Esophagus squamous epithelium (tissue), 5 donors: Measurements from ENCODE around the gene SEM1. TPM values are rescaled to one million over a fixed set of nuclear protein-coding genes. Genes with fewer than 3 reads are reported as not detected.
"Not testable (repeated sequence)": the region's sequence is repeated elsewhere in the genome, so short reads cannot be mapped to it uniquely, and the experiment has no call there.

Experiments
- DNase-seq: peaks from one replicate; lab custom pipeline; 2025; lab: John Stamatoyannopoulos, UW
- H3K27ac ChIP-seq, 4 donors: fragments of 200-600 bp; sonication (generic); one replicate each; pipeline ENCODE4 v1.5.1; 2016 to 2019; ENCODE audit warnings: mild to moderate bottlenecking in 1 of 4
- H3K27me3 ChIP-seq, 4 donors: fragments of 200-600 bp; sonication (generic); 1 replicate in 3 of 4; 2 replicates in 1 of 4; pipeline versions ENCODE4 v1.5.1 to v1.6.0; 2017 to 2021; ENCODE audit warnings: antibody characterized with exemption in 1 of 4
- H3K36me3 ChIP-seq, 3 donors: fragments of 200-600 bp; sonication (generic); one replicate each; pipeline ENCODE4 v1.5.1; 2016 to 2019
- H3K4me1 ChIP-seq, 3 donors: fragments of 200-600 bp; sonication (generic); one replicate each; pipeline ENCODE4 v1.5.1; 2017 to 2019
- H3K4me3 ChIP-seq, 4 donors: fragments of 200-600 bp; sonication (generic); 1 replicate in 3 of 4; 2 replicates in 1 of 4; pipeline ENCODE4 v1.5.1; 2016 to 2019; ENCODE audit warnings: mild to moderate bottlenecking in 2 of 4, moderate library complexity in 1 of 4
- H3K9me3 ChIP-seq, 3 donors: fragments of 200-600 bp; sonication (generic); one replicate each; pipeline ENCODE4 v1.5.1; 2016 to 2019
- POLR2A ChIP-seq, 4 donors: fragments of 450-650 bp; IDR thresholded peaks; one replicate each; pipeline ENCODE4 v1.6.1; 2017; ENCODE audit warnings: antibody characterized with exemption in 4 of 4, mild to moderate bottlenecking in 4 of 4, moderate library complexity in 3 of 4
- WGBS, 2 donors: methylation state at CpG; one replicate each; pipeline ENCODE4 v1.1.5; 2018; 5-methylcytosine and 5-hydroxymethylcytosine counted together
- intact Hi-C: fragments of 100-400 bp; cut with DNase I; formaldehyde crosslinking; loops from one replicate; pipeline ENCODE4 v1.15.0; 2022
- total RNA-seq, 4 donors: library from RNA; depleted of rRNA; stranded (reverse); fragments of >200 nt; gene quantifications; one replicate each; pipeline ENCODE4 v1.1.0, GENCODE V29; 2016
- TF ChIP-seq, protein P1 (sequence below), 6 experiments: fragments of 450-650 bp in 4 of 6; fragments of 200-600 bp in 2 of 6; sonication (generic) in 2 of 6; IDR thresholded peaks; one replicate each; pipeline ENCODE4 v1.5.1; 2016 to 2019; ENCODE audit warnings: antibody characterized with exemption in 6 of 6, mild to moderate bottlenecking in 4 of 6, moderate library complexity in 4 of 6
- donor health status: DM: yes; HTN: yes; CAD: no.

Gene SEM1
- total RNA-seq, 4 donors from 2014 or later: 26.6 to 44.1 (median 35.0) TPM

DNA sequence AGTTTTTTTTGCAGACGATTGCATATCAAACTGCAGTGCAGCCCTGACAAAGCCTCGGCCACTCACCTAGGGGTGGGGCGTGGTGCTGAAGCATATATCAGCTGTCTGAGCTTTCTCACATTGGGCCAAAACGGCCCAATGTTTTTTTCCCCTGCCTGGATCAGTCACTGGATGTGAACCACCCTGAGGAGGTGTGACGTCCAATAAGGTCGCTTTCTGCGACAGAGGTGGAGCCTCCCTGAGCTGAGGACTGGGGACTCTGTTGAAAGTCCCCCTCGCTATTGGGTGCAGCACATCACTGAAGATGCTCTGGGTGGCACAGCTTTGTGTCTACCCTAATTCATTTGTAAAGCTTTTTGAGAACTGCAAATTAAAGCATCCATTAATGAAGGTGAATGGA is 60.9 kb downstream of the SEM1 start:
- Histone ChIP-seq H3K4me3 (no peak overlapping the region), H3K36me3 (peaks cover 0 to 6% (median 0%) of the 10 kb centered on the region in 3 donors), H3K27me3 (no peaks in the 10 kb centered on the region), H3K4me1 (no peaks in the 10 kb centered on the region), H3K9me3 (peaks cover 0 to 7% (median 0%) of the 10 kb centered on the region in 3 donors), H3K27ac (no peak overlapping the region)
- DNase-seq: no peak
- TF ChIP-seq, protein P1, sequence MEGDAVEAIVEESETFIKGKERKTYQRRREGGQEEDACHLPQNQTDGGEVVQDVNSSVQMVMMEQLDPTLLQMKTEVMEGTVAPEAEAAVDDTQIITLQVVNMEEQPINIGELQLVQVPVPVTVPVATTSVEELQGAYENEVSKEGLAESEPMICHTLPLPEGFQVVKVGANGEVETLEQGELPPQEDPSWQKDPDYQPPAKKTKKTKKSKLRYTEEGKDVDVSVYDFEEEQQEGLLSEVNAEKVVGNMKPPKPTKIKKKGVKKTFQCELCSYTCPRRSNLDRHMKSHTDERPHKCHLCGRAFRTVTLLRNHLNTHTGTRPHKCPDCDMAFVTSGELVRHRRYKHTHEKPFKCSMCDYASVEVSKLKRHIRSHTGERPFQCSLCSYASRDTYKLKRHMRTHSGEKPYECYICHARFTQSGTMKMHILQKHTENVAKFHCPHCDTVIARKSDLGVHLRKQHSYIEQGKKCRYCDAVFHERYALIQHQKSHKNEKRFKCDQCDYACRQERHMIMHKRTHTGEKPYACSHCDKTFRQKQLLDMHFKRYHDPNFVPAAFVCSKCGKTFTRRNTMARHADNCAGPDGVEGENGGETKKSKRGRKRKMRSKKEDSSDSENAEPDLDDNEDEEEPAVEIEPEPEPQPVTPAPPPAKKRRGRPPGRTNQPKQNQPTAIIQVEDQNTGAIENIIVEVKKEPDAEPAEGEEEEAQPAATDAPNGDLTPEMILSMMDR (IDR thresholded peaks at IDR 0.05): no peak
- TF ChIP-seq POLR2A (IDR thresholded peaks at IDR 0.05): no peak
- intact Hi-C loops: no loop called here
- WGBS, 2 donors: 78 to 85% methylated on average over 4 to 6 of the region's 8 CpGs

DNA sequence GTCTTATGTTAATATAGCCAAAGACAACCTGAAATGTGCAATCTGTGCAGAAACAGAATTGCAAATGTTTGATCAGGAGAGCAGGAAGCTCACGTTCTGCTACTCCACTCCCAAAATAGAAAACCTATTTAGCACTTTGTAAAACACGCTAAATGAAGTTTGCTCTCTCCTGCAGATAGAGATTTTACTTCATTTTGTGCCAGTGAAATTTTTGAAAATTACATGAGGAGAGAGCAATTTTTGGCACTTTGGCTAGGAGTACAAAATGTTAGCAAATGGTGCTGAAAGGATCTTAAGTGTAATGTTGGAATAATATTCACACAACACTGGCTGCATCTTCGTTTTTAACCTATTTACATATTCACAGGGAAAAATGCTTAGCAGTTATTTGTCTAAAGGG is 61.9 kb downstream of the SEM1 start:
- peaks cover 0 to 6% (median 0%) of the 10 kb centered on the region in 3 donors for H3K36me3 ChIP-seq
- no peak overlapping the region for H3K4me3 ChIP-seq
- intact Hi-C loops: no loop called here
- WGBS, 2 donors: 59 to 81% methylated on average over 3 of the region's 3 CpGs
- DNase-seq: no peak
- H3K27me3 ChIP-seq: no peaks in the 10 kb centered on the region
- peaks cover 0 to 7% (median 0%) of the 10 kb centered on the region in 3 donors for H3K9me3 ChIP-seq
- no peak for TF ChIP-seq POLR2A (IDR thresholded peaks at IDR 0.05)
- TF ChIP-seq, protein P1 (IDR thresholded peaks at IDR 0.05): no peak
- no peaks in the 10 kb centered on the region for H3K4me1 ChIP-seq
- no peak overlapping the region for H3K27ac ChIP-seq

DNA sequence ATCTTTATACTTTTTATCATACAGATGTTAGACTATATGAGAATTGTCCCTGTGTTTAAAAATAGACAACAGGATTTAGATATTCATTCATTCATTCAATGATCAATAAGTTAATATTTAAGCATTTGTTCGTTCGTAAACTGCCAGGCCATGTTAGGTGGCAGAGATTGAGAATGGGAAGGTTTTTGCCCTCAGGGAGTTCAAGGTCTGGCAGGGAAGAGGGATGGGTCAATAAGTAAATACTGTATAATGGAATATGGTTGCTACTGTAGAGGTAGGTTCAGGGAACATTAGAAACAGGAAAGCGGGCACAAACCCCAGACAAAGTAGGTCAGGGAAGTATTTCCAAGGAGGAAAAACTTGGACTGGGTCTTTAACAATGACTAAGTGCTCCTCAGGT is 64.6 kb downstream of the SEM1 start:
- Histone ChIP-seq H3K27me3 (no peaks in the 10 kb centered on the region), H3K27ac (no peak overlapping the region), H3K4me3 (no peak overlapping the region), H3K9me3 (no peaks in the 10 kb centered on the region), H3K4me1 (no peaks in the 10 kb centered on the region), H3K36me3 (peaks cover 0 to 6% (median 0%) of the 10 kb centered on the region in 3 donors)
- TF ChIP-seq, protein P1 (IDR thresholded peaks at IDR 0.05): no peak
- no peak for TF ChIP-seq POLR2A (IDR thresholded peaks at IDR 0.05)
- no peak for DNase-seq
- 86 to 94% methylated on average over 3 of the region's 3 CpGs for WGBS, 2 donors
- intact Hi-C loops: no loop called here

DNA sequence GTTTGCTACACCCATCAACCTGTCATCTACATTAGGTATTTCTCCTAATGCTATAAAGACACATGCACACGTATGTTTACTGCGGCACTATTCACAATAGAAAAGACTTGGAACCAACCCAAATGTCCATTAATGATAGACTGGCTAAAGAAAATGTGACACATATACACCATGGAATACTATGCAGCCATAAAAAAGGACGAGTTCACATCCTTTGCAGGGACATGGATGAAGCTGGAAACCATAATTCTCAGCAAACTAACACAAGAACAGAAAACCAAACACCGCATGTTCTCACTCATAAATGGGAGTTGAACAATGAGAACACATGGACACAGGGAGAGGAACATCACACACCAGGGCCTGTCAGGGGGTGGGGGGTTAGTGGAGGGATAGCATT is 66.2 kb downstream of the SEM1 start:
- WGBS, 2 donors: 79 to 94% methylated on average over 4 of the region's 4 CpGs
- not testable (repeated sequence) for H3K4me1 ChIP-seq

DNA sequence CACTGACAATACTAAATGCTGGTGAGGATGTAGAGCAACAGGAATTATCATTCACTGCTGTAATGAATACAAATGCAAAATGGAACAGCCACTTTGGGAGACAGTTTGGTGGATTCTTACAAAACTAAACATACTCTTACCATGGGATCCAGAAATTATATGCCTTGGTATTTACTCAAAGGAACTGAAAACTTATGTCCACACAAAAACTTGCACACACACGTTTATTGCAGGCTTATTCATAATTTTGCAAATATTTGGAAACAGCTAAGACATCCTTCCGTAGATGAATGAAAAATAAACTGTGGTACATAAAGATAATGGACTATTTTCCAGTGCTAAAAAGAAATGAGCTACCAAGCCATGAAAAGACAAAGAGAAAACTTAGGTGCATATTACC is 69.6 kb downstream of the SEM1 start:
- DNase-seq: no peak
- Histone ChIP-seq H3K4me3 (no peak overlapping the region), H3K27me3 (no peaks in the 10 kb centered on the region), H3K27ac (no peak overlapping the region), H3K4me1 (no peaks in the 10 kb centered on the region), H3K9me3 (no peaks in the 10 kb centered on the region), H3K36me3 (no peaks in the 10 kb centered on the region)
- intact Hi-C loops: no loop called here
- 51% methylated on average over 2 of the region's 2 CpGs for WGBS, 2 donors
- TF ChIP-seq, protein P1 (IDR thresholded peaks at IDR 0.05): no peak
- no peak for TF ChIP-seq POLR2A (IDR thresholded peaks at IDR 0.05)

More for the DNA sequence above, 66.2 kb downstream of the SEM1 start:
- H3K4me3 ChIP-seq, H3K36me3 ChIP-seq, DNase-seq, H3K27ac ChIP-seq, H3K27me3 ChIP-seq, H3K9me3 ChIP-seq, intact Hi-C loops: not testable (repeated sequence)
